NCI-H460 (cell line): Measurements from ENCODE around the gene LRRC8B. TPM values are rescaled to one million over a fixed set of nuclear protein-coding genes. Genes with fewer than 3 reads are reported as not detected.
"Not testable (repeated sequence)": the region's sequence is repeated elsewhere in the genome, so short reads cannot be mapped to it uniquely, and the experiment has no call there.

Experiments
- DNase-seq: peaks from one replicate; pipeline ENCODE4 v3.0.0-alpha.2; 2016; ENCODE audit warnings: low read depth; ENCODE audit errors: extremely low read depth
- polyA plus RNA-seq: library from polyadenylated mRNA; depleted of rRNA; stranded (reverse); fragments of >200 nt; gene quantifications from 2 replicates; pipeline ENCODE4 v1.2.3, GENCODE V29; 2014; cell fraction: nucleus; rRNA removed
- total RNA-seq: library from RNA; depleted of rRNA; stranded (reverse); fragments of >200 nt; shearing (Covaris generic); gene quantifications from 2 replicates; pipeline ENCODE4 v1.2.3, GENCODE V29; 2014; rRNA removed

Gene LRRC8B
- 8.1 and 8.9 TPM in 2 replicates for total RNA-seq
- 1.6 and 7.9 TPM in 2 replicates for polyA plus RNA-seq

DNA sequence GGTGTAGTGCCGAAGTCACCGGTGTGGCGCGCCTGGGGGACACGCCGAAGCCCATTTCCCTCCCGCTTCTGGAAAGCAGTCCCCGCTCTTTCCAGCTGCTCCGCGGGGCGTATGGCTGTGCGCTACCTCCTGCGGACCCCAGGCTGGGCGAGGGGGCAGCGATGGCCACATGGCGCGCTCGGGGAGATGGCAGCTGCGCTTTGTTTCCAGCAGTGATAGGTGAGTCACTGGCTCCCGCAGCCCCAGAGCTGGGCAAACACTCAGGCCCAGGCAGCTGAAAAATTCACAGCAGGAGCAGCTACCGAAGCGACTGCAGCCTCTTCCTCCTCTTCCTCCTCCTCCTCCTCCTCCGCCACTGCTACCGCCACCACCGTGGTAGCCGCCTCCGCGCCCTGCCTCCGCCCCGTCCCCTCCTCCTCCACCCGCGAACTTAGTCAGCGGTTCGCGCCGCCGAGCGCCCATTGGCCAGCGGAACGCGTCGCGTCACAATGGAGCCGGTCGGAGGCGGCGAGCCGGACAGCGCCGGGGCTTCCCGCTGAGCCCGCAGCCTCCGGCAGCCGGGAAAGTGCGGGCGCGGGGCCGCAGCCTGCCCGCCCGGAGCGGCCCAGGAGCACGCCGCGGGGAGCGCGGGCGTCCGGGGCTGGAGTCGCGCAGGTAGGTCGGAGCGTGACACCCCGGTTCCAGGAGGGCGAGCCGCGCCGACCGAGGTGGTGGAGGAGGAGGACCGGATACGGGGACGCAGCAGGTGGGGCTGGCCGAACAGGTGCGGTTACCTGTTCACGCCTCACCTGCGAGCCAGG is at the start of gene LRRC8B:
LRRC8B (plus strand) TSS at position 461 of the 800 bp plus-strand sequence. CDS start 57,822 bp downstream, outside the sequence.
- peak; percentile 81 for DNase-seq

- DNase-seq = no peak
Measured at GRCh38 chr1:89475269-89475668, 49.4 kb upstream of the LRRC8B start.

GRCh38 chr1:89476072-89476471 is 48.6 kb upstream of the LRRC8B start:
- DNase-seq = no peak

DNA sequence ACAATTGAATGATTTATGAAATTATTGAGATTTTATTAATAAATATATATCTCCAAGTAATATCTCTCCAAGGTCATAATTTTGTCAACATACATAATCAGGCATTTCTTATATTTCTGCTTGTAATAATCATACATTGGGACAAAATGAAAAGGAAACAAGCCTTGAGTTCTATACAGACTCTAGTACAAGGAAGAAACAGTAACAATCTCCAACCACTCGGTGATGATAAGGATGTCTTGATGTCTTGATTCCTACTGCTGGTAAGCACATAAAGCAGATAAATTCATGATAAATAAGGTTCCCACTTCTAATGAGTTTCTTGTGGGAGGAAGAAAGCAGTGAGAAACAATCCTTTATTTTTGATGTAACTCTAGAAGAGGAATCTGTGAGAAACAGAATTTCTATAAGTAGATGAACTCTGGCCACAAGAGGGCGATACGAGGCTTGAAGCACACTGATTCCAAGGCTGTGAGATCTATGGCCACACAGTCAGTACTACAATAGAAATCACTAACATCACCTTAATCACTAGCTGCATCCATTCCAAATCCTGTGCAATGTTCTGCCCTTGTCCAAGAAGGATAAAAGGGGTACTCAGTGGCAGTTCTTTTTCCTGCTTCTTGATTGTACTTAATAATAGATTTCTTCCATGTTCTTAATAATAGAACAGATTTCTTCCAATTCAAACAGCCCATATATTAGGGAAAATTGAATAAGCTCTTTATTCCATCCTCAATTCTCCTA is 41.4 kb upstream of the LRRC8B start:
- peak; percentile 54 for DNase-seq

DNA sequence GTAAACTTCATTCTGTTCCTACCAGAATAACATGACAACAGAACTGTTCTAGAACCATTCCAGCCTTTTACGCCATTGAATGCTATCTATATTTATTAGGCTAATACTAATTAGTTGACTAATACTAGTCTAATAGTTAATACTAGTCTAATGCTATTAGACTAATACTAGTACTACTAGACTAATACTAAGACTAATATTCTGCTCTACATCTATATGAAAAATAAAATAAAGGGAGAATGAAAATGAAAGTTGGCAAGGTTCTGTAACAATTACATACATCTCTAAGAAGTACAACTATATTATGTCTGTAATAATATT is 40.9 kb upstream of the LRRC8B start:
- no peak for DNase-seq

DNA sequence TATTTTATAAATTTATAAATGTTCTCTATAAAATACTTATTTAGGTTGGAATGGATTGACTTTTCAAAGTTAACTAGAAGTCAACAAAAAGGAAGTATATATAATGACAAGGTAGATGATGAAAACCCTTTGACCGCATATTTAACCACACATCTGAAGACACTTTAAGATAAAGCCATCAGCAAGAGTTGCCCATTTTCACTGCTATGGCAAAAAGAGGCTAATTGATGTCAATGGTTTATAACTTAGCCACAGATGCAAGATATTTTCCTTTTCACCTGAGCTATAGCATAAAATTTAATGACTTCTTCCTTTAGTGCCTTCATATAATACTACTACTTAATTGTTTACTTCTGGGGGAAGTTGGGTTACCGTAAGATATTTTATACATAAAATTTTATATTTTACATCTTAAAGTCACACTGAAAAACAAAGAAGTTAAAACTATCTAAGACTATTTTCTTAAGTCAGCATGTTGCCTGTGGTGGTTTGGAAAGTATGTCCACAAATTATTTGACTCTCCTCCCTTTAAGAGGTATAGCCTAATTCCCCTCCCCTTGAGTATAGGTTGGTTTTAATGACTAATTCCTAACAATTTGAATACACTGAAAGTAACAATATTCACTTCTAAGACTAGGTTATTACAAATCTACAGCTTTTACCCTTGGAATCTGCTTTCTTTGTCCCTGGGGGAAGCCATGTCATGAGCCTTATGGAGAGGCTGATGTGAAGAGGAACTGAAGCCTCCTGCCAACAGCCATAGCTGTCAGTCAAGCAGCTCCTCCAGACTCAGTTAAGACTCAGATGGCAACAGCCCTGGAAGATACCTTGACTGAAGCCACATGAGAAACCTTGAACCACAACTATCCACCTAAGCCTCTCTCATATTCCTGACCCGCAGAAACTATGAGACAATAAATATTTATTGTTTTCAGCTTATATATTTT is 40.3 kb upstream of the LRRC8B start:
- DNase-seq = no peak

DNA sequence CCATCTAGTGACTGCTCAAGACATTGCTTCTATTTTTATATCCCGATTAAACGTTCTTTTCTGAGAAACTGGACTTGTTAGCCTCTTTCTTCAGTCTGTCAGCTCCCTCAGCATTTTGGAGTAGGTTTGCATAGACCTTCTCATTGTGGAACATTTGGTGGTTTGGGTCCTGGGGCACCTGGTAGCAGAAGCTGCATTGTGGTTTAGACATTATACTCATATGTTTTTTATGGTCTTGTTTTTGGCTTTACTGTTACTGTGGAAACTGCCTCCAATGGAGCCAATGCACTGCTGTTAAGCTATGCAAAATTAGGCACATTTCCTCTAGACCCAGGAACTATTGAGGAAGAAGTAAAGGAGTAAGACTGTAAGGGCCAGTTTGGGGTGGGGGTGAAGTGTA is 36.7 kb upstream of the LRRC8B start:
- no peak for DNase-seq

DNA sequence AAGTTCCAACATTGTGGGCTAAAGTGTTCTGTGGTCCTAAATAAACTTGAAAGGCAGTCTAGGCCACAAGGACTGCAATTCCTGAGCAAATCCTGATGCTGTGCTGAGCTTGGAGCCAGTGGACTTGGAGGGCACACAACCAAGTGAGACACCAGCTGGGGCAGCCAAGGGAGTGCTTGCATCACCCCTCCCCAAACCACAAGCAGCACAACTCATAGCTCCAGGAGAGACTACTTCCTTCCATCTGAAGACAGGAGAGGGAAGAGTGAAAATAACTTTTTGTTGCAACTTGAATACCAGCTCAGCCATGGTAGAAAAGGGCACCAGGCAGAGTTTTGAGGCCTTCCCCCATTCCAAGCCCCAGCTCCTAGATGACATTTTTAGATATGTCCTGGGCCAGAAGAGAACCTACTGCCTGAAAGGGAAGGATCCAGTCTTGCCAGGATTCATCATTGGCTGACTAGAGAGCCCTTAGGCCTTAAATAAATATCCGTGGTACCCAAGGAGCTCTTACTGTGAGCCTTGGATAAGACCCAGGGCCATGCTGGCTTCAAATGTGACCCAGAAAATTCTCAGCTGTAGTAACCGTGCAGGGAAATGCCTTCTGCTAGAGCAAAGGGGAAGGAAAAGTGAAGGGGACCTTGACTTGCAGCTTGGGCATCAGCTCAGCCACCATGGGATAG is 35.4 kb upstream of the LRRC8B start:
- DNase-seq = no peak

DNA sequence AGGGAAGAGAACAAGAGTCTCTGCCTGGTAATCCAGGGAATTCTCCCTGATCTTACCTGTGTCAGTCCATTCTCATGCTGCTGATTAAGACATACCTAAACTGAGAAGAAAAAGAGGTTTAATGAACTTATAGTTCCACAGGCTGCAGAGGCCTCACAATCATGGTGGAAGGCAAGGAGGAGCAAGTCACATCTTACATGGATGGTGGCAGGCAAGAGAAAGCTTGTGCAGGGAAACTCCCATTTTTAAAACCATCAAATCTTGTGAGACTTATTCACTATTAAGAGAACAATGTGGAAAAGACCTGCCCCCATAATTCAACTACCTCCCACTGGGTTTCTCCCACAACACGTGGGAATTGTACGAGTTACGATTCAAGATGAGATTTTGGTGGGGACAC is 34.2 kb upstream of the LRRC8B start:
- DNase-seq = no peak

DNA sequence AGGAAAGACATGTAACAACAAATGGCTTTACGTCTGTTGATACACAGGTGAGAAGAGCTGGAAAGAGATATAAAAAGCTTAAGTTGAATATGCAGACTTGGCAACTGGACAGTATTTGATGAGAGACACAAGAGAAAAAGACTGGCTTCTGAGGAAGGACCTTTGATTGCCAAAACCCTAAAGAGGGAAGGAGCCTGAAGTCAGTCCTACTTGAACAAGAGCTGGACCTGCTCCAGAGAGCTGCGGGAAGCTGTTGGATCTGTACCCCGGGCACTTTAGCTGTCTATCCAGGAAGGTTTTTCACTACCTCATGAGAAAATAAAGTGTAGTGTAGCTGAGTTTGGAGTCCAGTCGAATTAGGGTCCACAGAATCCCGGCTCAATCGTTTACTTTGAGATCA is 25.3 kb upstream of the LRRC8B start:
- DNase-seq = no peak

- DNase-seq = no peak
Measured at GRCh38 chr1:89502042-89502441, 22.6 kb upstream of the LRRC8B start.

- no peak for DNase-seq
Measured at GRCh38 chr1:89502895-89503294, 21.7 kb upstream of the LRRC8B start.

GRCh38 chr1:89503690-89504089 is 20.9 kb upstream of the LRRC8B start:
- no peak for DNase-seq

DNA sequence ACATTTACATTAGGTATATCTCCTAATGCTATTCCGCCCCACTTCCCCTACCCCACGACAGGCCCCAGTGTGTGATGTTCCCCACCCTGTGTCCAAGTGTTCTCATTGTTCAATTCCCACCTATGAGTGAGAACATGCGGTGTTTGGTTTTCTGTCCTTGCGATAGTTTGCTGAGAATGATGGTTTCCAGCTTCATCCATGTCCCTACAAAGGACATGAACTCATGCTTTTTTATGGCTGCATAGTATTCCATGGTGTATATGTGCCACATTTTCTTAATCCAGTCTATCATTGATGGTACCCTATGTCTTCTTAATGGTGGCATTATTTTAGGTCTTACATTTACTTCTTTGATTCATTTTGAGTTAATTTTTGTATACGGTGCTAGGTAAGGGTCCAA is 14.6 kb upstream of the LRRC8B start:
- DNase-seq = not testable (repeated sequence)

GRCh38 chr1:89512996-89513720 is 11.5 kb upstream of the LRRC8B start:
- no peak for DNase-seq

DNA sequence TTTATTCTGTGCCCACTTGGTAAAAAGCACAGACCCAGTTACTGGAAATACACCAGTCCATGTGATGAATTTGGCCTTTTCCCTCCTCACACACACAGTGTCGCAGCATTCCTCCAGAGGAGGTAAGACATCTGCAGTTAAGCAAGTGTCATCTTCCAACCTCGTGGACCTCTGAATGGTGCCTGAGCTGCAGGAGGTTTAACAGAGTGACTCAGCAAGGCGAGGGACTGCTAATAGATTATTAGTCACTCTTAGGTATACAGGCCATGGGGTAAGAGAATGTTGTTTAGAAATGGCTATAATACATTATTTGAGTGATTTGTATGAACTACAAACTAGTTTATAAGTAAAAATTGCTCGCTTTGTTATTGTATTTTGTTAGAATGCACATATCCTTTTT is 8.6 kb upstream of the LRRC8B start:
- DNase-seq = no peak

GRCh38 chr1:89518221-89518631 is 6.4 kb upstream of the LRRC8B start:
- DNase-seq = no peak

DNA sequence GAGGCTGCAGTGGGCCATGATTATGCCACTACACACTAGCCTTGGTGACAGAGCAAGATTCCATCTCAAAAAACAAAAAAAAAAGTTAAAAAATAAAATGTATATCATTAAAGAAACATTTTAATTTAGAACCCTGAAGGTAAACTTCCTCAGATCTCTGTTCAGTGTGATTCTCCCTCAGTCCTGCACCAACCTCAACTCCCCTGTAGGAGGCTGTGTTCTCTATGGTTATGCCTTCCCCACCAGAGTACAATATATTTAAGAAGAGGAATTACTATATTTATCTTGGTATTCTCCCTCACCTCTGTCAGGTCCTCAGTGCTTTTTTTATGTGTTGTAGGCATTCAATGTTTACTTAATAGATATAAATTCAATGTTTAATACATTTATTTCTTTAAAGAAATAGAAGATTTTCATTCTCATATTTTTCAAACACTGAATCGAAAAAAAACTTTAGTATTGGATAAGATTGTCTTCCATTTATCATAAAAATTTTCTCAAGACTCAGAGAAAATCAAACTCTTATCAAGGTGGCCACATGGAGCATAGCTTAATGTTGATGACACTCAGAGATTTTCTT is 4.8 kb upstream of the LRRC8B start:
- no peak for DNase-seq

DNA sequence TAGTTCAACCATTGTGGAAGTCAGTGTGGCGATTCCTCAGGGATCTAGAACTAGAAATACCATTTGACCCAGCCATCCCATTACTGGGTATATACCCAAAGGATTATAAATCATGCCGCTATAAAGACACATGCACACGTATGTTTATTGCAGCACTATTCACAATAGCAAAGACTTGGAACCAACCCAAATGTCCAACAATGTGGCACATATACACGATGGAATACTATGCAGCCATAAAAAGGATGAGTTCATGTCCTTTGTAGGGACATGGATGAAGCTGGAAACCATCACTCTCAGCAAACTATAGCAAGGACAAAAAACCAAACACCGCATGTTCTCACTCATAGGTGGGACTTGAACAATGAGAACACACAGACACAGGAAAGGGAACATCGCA is 2.7 kb upstream of the LRRC8B start:
- not testable (repeated sequence) for DNase-seq
